WTC11 (cell line): Measurements from ENCODE around the gene BCAS3.

Experiments used
- TF ChIP-seq, protein P1 (sequence below): fragments of 200-600 bp; IDR thresholded peaks from 2 replicates; pipeline ENCODE4 v1.8.0; 2022; ENCODE audit warnings: antibody characterized with exemption
- TF ChIP-seq, protein P2 (sequence below): sonication (generic); formaldehyde crosslinking; IDR thresholded peaks from 2 replicates; pipeline ENCODE4 v1.8.1; 2022; ENCODE audit warnings: low read depth, mild to moderate bottlenecking, moderate library complexity, missing genetic modification reagents, borderline replicate concordance
- TF ChIP-seq, protein P3 (sequence below): sonication (generic); formaldehyde crosslinking; IDR thresholded peaks from 2 replicates; pipeline ENCODE4 v1.8.0; 2022; ENCODE audit warnings: mild to moderate bottlenecking, missing genetic modification reagents

DNA sequence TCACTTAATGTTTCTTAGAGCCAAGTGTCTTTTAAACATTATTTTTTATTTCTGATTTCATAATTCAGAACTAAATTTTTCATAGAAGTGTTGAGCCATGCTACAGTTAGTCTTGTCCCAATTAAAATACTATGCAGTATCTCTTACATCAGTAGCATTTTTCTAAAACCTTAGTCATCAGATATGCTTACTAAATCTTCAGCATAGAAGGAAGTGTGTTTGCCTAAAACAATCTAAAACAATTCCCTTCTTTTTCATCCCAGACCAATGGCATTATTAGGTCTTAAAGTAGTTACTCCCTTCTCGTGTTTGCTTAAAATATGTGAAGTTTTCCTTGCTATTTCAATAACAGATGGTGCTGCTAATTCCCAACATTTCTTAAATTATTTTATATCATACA lies 13.6 kb upstream of the BCAS3 start:
- TF ChIP-seq, protein P1, sequence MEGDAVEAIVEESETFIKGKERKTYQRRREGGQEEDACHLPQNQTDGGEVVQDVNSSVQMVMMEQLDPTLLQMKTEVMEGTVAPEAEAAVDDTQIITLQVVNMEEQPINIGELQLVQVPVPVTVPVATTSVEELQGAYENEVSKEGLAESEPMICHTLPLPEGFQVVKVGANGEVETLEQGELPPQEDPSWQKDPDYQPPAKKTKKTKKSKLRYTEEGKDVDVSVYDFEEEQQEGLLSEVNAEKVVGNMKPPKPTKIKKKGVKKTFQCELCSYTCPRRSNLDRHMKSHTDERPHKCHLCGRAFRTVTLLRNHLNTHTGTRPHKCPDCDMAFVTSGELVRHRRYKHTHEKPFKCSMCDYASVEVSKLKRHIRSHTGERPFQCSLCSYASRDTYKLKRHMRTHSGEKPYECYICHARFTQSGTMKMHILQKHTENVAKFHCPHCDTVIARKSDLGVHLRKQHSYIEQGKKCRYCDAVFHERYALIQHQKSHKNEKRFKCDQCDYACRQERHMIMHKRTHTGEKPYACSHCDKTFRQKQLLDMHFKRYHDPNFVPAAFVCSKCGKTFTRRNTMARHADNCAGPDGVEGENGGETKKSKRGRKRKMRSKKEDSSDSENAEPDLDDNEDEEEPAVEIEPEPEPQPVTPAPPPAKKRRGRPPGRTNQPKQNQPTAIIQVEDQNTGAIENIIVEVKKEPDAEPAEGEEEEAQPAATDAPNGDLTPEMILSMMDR = no peak
- TF ChIP-seq, protein P2, sequence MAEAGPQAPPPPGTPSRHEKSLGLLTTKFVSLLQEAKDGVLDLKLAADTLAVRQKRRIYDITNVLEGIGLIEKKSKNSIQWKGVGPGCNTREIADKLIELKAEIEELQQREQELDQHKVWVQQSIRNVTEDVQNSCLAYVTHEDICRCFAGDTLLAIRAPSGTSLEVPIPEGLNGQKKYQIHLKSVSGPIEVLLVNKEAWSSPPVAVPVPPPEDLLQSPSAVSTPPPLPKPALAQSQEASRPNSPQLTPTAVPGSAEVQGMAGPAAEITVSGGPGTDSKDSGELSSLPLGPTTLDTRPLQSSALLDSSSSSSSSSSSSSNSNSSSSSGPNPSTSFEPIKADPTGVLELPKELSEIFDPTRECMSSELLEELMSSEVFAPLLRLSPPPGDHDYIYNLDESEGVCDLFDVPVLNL (CRISPR knock-in tag) = no peak
- TF ChIP-seq, protein P3, sequence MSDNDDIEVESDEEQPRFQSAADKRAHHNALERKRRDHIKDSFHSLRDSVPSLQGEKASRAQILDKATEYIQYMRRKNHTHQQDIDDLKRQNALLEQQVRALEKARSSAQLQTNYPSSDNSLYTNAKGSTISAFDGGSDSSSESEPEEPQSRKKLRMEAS (CRISPR knock-in tag) = no peak
